ENCODE data around the gene MXRA7. TPM values are rescaled to one million over a fixed set of nuclear protein-coding genes. Genes with fewer than 3 reads are reported as not detected.
"Not testable (repeated sequence)": the region's sequence is repeated elsewhere in the genome, so short reads cannot be mapped to it uniquely, and the experiment has no call there.

Gene MXRA7
- total RNA-seq, 1 experiment from 2014 or later, result 77.9 TPM

- POLR2A ChIA-PET, result interaction anchor here (0.6 to 0.7 kb wide), 2 partner anchors 15 to 143 kb away, joined by 3 to 7 read pairs; no protein-coding TSS in a partner anchor
- ATAC-seq, result peak; percentile 35
- H3K4me1 ChIP-seq (ENCODE audit: control insufficient read depth, insufficient read depth, low read length), result peaks cover 30% of the 10 kb centered on the region
- H3K9me3 ChIP-seq (ENCODE audit: control insufficient read depth, insufficient read depth, low read depth, low read length); H3K27me3 ChIP-seq (ENCODE audit: control insufficient read depth, insufficient read depth, low read length); BruUV-seq (replicated peaks); in situ Hi-C loops (cut with HindIII; ENCODE audit: low pct_unique_long_range_greater_than_20kb, low sequenced_read_pairs); H3K36me3 ChIP-seq (ENCODE audit: control insufficient read depth, insufficient read depth, low read length); intact Hi-C loops (cut with micrococcal nuclease; ENCODE audit: unreplicated experiment); DNase-seq (ENCODE audit: low read depth, low spot score): not testable (repeated sequence)
- TF ChIP-seq SIN3A (IDR thresholded peaks at IDR 0.05; ENCODE audit: borderline replicate concordance, insufficient read depth, low read depth, low read length), result 0 out of 2 replicates have a peak, but pooled peaks have one; percentile 16
- H3K4me3 ChIP-seq (ENCODE audit: low read depth in 2 of 2, low read length in 2 of 2), result peak overlapping the region; percentile 58 to 63
- peak overlapping the region; percentile 77 for H3K27ac ChIP-seq (ENCODE audit: low read length)
- CTCF ChIA-PET, result interaction anchor here (0.6 to 1.1 kb wide), 2 partner anchors 15 to 26 kb away, joined by 3 to 7 read pairs; no protein-coding TSS in a partner anchor
Observed at GRCh38 chr17:76709951-76710862, 558 bp downstream of the MXRA7 start.

- Histone ChIP-seq H3K27me3 (ENCODE audit: control insufficient read depth, insufficient read depth, low read length) (no peaks in the 10 kb centered on the region), H3K9me3 (ENCODE audit: control insufficient read depth, insufficient read depth, low read depth, low read length) (no peaks in the 10 kb centered on the region), H3K4me3 (ENCODE audit: low read depth in 2 of 2, low read length in 2 of 2) (peak overlapping the region; percentile 58 to 63), H3K4me1 (ENCODE audit: control insufficient read depth, insufficient read depth, low read length) (peaks cover 30% of the 10 kb centered on the region), H3K27ac (ENCODE audit: low read length) (peak overlapping the region; percentile 77), H3K36me3 (ENCODE audit: control insufficient read depth, insufficient read depth, low read length) (no peaks in the 10 kb centered on the region)
- POLR2A ChIA-PET, result no interaction called here
- CTCF ChIA-PET, result interaction anchor here (0.5 to 1.1 kb wide), 2 partner anchors 25 to 43 kb away, joined by 3 to 4 read pairs; no protein-coding TSS in a partner anchor
- BruUV-seq (replicated peaks), result TSS peak; percentile 42
- in situ Hi-C loops (cut with HindIII; ENCODE audit: low pct_unique_long_range_greater_than_20kb, low sequenced_read_pairs), result no loop called here
- intact Hi-C loops (cut with micrococcal nuclease; ENCODE audit: unreplicated experiment), result no loop called here
- peak; percentile 18; the same call in 1 of the 2 replicates for ATAC-seq
- no peak for DNase-seq (ENCODE audit: low read depth, low spot score)
- TF ChIP-seq SIN3A (IDR thresholded peaks at IDR 0.05; ENCODE audit: borderline replicate concordance, insufficient read depth, low read depth, low read length), result 0 out of 2 replicates have a peak, but pooled peaks have one; percentile 4
- TF ChIP-seq TCF7L2 (IDR thresholded peaks at IDR 0.05; ENCODE audit: low read depth, low read length), result no peak
- TF ChIP-seq POLR2AphosphoS5 (IDR thresholded peaks at IDR 0.05; ENCODE audit: low read depth, low read length), result no peak
Observed at GRCh38 chr17:76709077-76709950, 1.5 kb downstream of the MXRA7 start.

- intact Hi-C loops (cut with micrococcal nuclease; ENCODE audit: unreplicated experiment) (no loop called here), in situ Hi-C loops (cut with HindIII; ENCODE audit: low pct_unique_long_range_greater_than_20kb, low sequenced_read_pairs) (no loop called here)
- Histone ChIP-seq H3K4me3 (ENCODE audit: low read depth in 2 of 2, low read length in 2 of 2) (no peak overlapping the region), H3K36me3 (ENCODE audit: control insufficient read depth, insufficient read depth, low read length) (no peaks in the 10 kb centered on the region), H3K4me1 (ENCODE audit: control insufficient read depth, insufficient read depth, low read length) (peaks cover 32% of the 10 kb centered on the region), H3K27me3 (ENCODE audit: control insufficient read depth, insufficient read depth, low read length) (no peaks in the 10 kb centered on the region), H3K27ac (ENCODE audit: low read length) (peak overlapping the region; percentile 77; the same call in 1 of the 2 replicates), H3K9me3 (ENCODE audit: control insufficient read depth, insufficient read depth, low read depth, low read length) (no peaks in the 10 kb centered on the region)
- ChIA-PET CTCF (interaction anchor here (0.6 kb wide), 1 partner anchor 18 kb away, joined by 3 read pairs; no protein-coding TSS in a partner anchor), POLR2A (interaction anchor here (0.5 kb wide), 1 partner anchor 20 kb away, joined by 3 read pairs; no protein-coding TSS in a partner anchor)
- ATAC-seq (no peak), DNase-seq (ENCODE audit: low read depth, low spot score) (no peak)
- peak; percentile 11 for TF ChIP-seq CTCF (IDR thresholded peaks at IDR 0.05)
- no peak for TF ChIP-seq SIN3A (IDR thresholded peaks at IDR 0.05; ENCODE audit: borderline replicate concordance, insufficient read depth, low read depth, low read length)
- no TSS peak for BruUV-seq (replicated peaks)
Observed at GRCh38 chr17:76707985-76708807, 2.6 kb downstream of the MXRA7 start.

All from Panc1 (cell line).